GM10266 (cell line): ENCODE measurements around the gene SYT11.
"Not testable (repeated sequence)": the region's sequence is repeated elsewhere in the genome, so short reads cannot be mapped to it uniquely, and the experiment has no call there.

Experiments used
- DNase-seq: peaks from one replicate; pipeline ENCODE4 v3.0.0; 2012; ENCODE audit errors: extremely low spot score
- CTCF ChIP-seq: IDR thresholded peaks from 2 replicates; pipeline ENCODE4 v1.5.1; 2012; ENCODE audit warnings: mild to moderate bottlenecking, low read depth; ENCODE audit not compliant: control insufficient read depth, insufficient read depth; ENCODE audit errors: missing control alignments

Gene SYT11

GRCh38 chr1:155913969-155914757, 54.8 kb downstream of the SYT11 start:
- TF ChIP-seq CTCF: no peak

DNA sequence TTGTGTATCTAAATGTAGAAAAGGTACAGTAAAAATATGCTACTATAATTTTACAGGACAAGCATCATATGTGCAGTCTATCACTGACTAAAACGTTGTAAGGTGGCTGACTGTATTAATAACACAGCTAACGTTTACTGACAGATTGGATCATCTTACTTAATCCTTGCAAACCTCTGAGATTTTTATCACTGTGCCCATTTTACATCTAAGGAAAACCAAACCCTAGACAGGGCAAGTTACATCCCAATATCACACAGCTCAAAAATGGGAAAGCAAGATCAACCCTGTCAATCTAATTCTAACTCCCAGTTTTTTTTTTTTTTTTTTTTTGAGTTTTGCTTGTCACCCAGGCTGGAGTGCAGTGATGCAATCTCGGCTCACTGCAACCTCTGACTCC, 59.3 kb downstream of the SYT11 start:
- DNase-seq: no peak

More at GRCh38 chr1:155913969-155914757, 54.8 kb downstream of the SYT11 start:
- DNase-seq: no peak

GRCh38 chr1:155919801-155920200, 60.4 kb downstream of the SYT11 start:
- TF ChIP-seq CTCF: no peak
- no peak for DNase-seq

More for the DNA sequence above, 59.3 kb downstream of the SYT11 start:
- TF ChIP-seq CTCF: no peak

DNA sequence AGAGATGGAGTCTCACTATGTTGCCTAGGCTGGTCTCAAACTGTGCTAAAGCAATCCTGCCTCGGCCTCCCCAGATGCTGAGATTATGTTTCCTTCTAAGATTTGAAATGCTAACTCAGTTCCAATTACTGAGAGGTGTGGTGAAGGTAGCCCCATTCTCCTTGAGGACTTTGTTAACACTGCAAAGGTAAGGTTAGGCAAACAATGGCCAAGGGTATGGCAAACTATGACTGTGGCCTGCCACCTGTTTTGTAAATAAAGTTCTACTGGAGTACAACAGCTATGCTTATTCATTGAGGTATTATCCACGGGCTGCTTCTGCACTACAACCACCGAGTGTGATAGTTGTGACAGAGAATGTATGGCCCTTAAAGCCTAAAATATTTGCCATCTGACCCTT, 61.4 kb downstream of the SYT11 start:
- no peak for TF ChIP-seq CTCF
- no peak for DNase-seq

- no peak for TF ChIP-seq CTCF
- no peak for DNase-seq
These were observed 66.1 kb downstream of the SYT11 start for GRCh38 chr1:155925506-155925905.

DNA sequence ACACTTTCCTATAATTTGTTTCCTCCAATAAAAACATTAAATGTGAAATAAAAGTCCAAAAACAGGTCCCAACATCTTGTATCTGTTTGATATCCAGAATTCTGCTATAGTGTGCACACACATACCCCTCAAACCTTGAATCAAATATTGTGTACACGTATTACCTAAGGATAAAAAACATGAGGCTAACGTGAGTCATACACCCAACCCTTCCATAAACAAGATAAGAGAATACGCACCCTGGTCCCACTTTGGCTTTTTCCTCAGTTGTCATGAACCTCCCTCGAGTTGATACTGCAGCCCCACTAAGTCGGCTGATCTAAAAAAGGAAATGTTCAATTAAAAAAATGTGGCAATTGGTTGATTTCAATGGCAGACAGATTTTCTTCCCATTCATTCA, 69.7 kb downstream of the SYT11 start:
- no peak for DNase-seq
- TF ChIP-seq CTCF: no peak

DNA sequence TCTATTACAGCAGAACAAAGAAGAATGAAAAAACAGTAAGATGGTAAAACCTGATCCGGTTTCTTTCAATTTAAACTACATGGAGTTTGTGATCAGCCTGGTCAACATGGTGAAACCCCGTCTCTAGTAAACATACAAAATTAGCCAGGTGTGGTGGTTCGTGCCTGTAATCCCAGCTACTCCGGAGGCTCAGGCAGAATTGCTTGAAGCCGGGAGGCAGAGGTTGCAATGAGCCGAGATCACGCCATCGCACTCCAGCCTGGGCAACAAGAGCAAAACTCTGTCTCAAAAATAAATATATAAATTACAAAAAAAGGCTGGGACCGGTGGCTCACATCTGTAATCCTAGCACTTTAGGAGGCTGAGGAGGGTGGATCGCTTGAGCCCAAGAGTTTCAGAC, 71.4 kb downstream of the SYT11 start:
- DNase-seq: not testable (repeated sequence)
